Neuron (in vitro differentiated cells): ENCODE data around the gene CGB1.
"Not testable (repeated sequence)": the region's sequence is repeated elsewhere in the genome, so short reads cannot be mapped to it uniquely, and the experiment has no call there.

ENCODE experiments used
- H2AFZ ChIP-seq: one replicate; pipeline ENCODE4 v1.6.1; 2013; ENCODE audit warnings: low read depth, mild to moderate bottlenecking, inconsistent platforms, low read length, moderate library complexity
- H3K27me3 ChIP-seq: one replicate; pipeline ENCODE4 v1.6.1; 2013; ENCODE audit warnings: low read length; ENCODE audit not compliant: insufficient read depth
- H3K36me3 ChIP-seq: one replicate; pipeline ENCODE4 v1.6.1; 2013; ENCODE audit warnings: low read length; ENCODE audit not compliant: insufficient read depth
- H3K4me1 ChIP-seq: one replicate; pipeline ENCODE4 v1.6.1; 2013; ENCODE audit warnings: low read length; ENCODE audit not compliant: insufficient read depth
- H3K4me3 ChIP-seq: 2 replicates; pipeline ENCODE4 v1.5.1; 2013; ENCODE audit warnings: mild to moderate bottlenecking, low read length, moderate library complexity
- H3K9me3 ChIP-seq: one replicate; pipeline ENCODE4 v1.6.1; 2013; ENCODE audit warnings: low read length

CGB1 gene

DNA sequence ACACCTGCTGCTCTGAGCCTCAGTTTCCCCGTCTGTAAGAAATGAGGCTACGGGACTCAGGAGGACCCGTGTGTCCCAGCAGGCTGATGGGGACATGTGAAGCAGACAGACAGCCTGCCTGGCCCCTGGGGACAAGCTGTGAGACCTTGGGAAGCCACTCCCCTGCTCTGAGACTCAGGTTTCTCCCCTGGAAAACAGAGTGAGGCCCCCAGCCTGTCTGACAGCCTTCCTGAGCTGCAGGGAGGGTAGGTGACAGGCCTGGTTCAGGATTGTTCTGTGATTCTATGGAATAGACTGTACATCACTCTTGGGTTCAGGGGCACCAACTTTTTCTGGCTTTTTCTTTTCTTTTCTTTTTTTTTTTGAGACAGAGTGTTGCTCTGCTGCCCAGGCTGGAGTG lies 30.9 kb upstream of the CGB1 start:
- Histone ChIP-seq H3K9me3 (peaks cover 19% of the 10 kb centered on the region), H2AFZ (no peak overlapping the region), H3K36me3 (no peaks in the 10 kb centered on the region), H3K27me3 (peaks cover 55% of the 10 kb centered on the region), H3K4me3 (no peak overlapping the region), H3K4me1 (peaks cover 10% of the 10 kb centered on the region)

DNA sequence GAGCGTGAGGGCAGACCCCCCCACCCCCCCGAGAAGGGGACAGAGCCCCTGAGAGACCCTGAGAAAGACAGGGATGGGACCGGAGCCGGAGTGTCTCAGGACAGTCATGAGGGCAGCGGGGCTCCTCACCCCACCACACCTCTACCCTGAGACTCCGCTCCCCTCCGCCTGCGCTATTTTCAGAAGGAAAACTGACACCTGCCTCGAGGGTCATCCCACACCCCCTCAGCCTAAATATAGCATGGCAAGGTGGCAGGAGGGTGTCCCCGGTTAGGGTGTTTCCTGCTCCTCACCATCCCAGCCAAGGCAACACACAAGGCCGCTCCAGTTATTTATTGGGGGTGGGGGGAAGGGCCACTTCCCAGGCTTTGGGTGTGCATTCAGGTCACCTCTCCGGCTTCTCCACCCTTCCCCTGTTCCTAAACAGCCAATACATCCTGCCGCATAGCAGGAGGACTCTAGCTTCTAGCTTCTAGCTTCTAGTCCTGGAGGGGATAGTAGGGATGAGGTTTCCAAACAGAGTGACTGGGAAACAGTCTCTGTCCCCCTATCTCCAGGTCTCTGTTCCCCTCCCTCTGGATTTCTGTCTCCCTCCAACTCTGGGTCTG lies 29.3 kb upstream of the CGB1 start:
- H3K36me3 ChIP-seq: no peaks in the 10 kb centered on the region
- H2AFZ ChIP-seq: no peak overlapping the region
- no peak overlapping the region for H3K4me3 ChIP-seq
- peaks cover 10% of the 10 kb centered on the region for H3K4me1 ChIP-seq
- peaks cover 18% of the 10 kb centered on the region for H3K9me3 ChIP-seq
- H3K27me3 ChIP-seq: peaks cover 50% of the 10 kb centered on the region

DNA sequence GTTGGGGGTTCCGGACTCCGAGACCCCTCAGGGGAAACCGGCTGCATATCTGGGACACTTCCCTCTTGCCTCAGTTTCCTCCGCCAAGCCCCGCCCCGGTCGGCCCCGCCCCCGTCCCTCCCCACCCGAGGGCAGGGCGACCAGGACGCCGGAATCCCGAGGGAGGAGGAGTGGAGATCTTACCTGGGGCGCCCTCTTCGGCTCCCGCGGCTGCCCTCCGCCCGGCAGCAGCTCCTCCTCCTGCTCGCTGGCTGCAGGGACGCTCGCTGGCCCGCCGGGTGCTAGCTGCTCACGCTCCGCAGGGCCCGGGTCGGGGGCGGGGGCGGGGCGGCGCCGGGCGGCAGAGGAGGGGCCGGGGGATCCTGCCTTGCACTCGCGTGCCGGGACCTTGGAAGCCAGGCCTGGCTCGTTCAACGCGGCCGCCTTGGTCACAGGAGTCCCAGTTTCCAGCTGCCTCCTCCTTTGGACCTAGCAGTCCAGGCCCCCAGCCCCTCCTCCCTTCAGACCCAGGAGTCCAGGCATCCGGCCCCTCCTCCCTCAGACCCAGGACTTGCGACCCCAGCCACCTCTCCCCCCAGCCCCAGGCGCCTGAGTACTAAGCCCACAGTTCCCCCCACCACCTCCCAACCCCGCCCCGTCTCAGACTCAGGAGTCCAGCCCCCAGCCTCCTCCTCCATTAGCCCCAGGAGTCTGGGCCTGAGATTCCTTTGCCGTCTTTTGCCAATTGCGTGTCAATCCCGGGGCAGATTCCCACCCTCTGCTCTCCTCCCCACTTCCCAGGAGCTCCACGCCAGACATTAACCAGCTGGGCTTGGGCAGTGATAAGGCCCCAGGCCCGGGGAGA lies 28.3 kb upstream of the CGB1 start, which contains the start of gene NTF4:
Gene NTF4 (minus strand): TSS at position 51 of the 844 bp plus-strand sequence. CDS start 2,821 bp downstream, outside the sequence.
- peak within 1 kb of the TSS; percentile 29 for H3K4me3 ChIP-seq
- H3K4me1 ChIP-seq: peaks cover 10% of the 10 kb centered on the region
- H2AFZ ChIP-seq: peak within 1 kb of the TSS; percentile 7
- peaks cover 42% of the 10 kb centered on the region for H3K27me3 ChIP-seq
- H3K9me3 ChIP-seq: peaks cover 8% of the 10 kb centered on the region
- H3K36me3 ChIP-seq: no peaks in the 10 kb centered on the region

DNA sequence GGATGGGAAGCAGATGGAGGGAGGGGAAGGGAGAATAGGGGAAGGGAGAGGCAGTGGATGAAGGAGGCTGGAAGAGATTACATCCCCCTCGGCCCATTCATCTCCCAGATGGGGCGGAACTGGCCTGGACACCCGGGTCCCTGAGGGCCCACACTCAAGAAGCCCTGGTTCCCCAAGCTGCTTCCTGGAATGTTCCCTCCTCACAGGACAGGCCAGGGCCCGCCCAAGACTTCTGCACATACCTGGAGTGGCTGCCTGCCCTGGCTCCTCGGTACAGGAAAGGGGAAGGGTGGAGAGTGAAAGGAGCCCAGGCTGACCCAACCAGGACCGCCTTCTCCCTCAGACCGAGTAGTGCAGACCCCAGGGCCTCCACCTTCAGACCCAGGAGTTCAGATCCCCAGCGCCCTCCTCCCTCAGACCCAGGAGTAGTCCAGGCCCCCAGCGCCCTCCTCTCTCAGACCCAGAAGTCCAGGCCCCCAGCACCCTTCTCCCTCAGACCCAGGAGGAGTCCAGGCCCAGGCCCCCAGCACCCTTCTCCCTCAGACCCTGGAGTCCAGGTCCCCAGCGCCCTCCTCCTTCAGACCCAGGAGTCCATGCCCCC lies 27.4 kb upstream of the CGB1 start:
- peak overlapping the region; percentile 7 for H3K4me3 ChIP-seq
- peaks cover 41% of the 10 kb centered on the region for H3K27me3 ChIP-seq
- peaks cover 10% of the 10 kb centered on the region for H3K4me1 ChIP-seq
- no peak overlapping the region for H2AFZ ChIP-seq
- H3K9me3 ChIP-seq: peaks cover under 1% of the 10 kb centered on the region
- H3K36me3 ChIP-seq: no peaks in the 10 kb centered on the region

DNA sequence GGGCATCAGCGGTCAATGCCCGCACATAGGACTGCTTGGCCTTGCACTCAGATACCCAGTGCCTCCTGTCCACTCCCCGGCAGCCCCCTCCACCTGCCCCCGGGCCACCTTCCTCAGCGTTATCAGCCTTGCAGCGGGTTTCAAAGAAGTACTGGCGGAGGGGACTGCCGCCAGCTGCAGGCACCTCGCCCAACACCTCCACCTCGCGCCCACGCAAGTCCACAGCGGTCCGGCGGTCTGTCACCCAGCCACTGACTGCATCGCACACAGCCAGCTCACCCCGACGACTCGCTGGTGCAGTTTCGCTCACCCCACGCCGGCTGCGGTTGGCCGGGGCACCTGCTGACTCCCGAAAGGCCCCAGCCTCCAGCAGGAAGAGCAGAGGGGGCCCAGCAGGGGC lies 24.8 kb upstream of the CGB1 start:
- peaks cover 60% of the 10 kb centered on the region for H3K27me3 ChIP-seq
- H3K36me3 ChIP-seq: no peaks in the 10 kb centered on the region
- no peak overlapping the region for H2AFZ ChIP-seq
- no peaks in the 10 kb centered on the region for H3K9me3 ChIP-seq
- H3K4me1 ChIP-seq: peaks cover 14% of the 10 kb centered on the region
- no peak overlapping the region for H3K4me3 ChIP-seq

DNA sequence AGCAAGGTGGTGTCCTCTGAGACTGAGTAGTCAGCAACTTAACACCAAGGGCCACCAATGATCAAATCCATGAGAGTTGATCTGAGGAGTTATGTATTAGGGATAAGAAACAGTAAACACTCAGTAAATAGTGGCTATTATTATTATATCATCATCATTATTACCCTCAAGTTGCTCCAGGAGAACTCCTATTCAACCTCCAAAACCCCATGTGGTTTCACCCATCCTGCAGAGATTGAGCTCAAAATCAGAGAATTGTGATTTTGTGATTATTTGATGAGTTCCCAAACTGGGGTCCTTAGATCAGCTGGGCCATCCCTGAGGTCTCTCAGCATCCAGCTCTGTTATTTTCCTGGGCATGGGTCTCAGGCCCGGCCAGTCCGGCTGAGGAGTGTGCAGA lies 24.3 kb upstream of the CGB1 start:
- Histone ChIP-seq H3K27me3 (peaks cover 60% of the 10 kb centered on the region), H3K9me3 (no peaks in the 10 kb centered on the region), H2AFZ (no peak overlapping the region), H3K4me3 (no peak overlapping the region), H3K4me1 (peaks cover 14% of the 10 kb centered on the region), H3K36me3 (no peaks in the 10 kb centered on the region)

DNA sequence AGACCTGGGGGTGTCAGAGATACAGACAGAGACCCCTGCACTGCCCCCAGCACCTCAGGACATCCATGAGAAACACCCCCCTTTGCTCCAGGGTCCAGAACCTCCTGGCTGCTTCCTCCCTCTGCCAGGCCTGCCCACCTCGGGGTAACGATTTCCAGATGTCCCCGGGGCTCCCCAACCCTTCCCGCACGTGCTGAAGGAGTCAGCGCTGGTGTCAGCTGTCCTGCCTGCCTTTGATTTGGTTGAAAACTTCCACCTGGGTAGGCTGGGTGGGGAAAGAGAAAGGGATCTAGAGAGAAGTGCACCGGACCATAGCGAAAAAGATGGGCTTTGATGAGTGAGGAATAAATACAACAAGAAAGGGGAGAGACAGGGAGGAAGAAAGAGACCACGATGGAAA lies 22.4 kb upstream of the CGB1 start:
- Histone ChIP-seq H2AFZ (no peak overlapping the region), H3K36me3 (no peaks in the 10 kb centered on the region), H3K27me3 (peaks cover 57% of the 10 kb centered on the region), H3K4me3 (no peak overlapping the region), H3K9me3 (peaks cover 3% of the 10 kb centered on the region), H3K4me1 (peaks cover 4% of the 10 kb centered on the region)

DNA sequence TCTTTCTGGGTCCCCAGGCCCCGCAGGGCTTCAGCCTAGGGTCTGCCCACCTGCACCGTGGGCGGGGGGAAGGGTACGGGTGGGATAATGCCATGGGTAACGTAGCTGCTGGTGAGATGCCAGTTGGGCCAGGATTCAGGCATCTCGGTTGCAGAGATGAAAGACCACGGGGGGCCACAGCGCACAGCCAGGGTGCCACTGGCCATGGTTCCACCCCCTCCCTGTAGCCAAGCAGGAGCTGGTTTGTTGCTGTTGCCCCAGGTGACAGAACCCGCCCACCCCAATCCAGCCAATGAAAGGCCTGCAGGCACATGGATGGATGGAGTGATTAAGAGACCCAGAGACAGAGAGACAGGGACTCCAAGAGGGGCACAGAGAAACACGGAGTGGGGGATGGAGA lies 21.9 kb upstream of the CGB1 start:
- H3K9me3 ChIP-seq: peaks cover 3% of the 10 kb centered on the region
- H3K4me3 ChIP-seq: no peak overlapping the region
- peaks cover 4% of the 10 kb centered on the region for H3K4me1 ChIP-seq
- H3K27me3 ChIP-seq: peaks cover 55% of the 10 kb centered on the region
- H2AFZ ChIP-seq: no peak overlapping the region
- no peaks in the 10 kb centered on the region for H3K36me3 ChIP-seq

DNA sequence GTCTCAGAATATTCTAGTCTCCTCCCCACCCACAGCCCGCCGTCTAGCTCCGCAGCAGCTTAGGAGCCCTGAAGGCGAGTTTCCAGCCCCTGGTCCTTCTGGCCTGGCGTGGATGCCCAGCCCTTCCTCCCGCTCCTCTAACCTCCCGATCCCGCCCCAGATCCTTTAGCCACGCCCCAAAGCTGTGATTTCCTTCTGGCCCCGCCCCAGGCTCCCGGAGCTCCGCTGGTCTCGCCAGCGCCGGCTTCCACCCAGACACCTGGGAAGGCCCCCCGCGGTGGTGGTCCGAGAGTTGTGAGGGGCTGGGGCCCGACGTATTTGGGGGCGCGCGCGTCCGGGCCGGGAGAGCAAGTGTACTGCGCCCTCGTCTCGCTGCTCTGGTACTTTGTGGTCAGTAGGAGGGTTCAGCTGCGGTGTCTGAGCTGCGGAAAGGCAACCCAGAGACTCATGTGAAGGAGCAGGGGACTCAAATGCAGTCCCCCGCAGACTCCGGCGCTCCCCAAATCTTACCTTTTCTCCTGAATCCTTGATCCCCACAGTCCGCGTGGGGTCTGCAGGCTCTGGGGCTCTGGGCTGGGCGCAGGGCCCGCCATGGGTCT lies 21.0 kb upstream of the CGB1 start, which contains the start of gene CGB7:
Gene CGB7 (minus strand): TSS at position 114 of the 599 bp plus-strand sequence. CDS start 2,374 bp downstream, outside the sequence.
- peaks cover 55% of the 10 kb centered on the region for H3K27me3 ChIP-seq
- peak within 1 kb of the TSS; percentile 63 for H2AFZ ChIP-seq
- H3K4me1 ChIP-seq: peaks cover 4% of the 10 kb centered on the region
- H3K9me3 ChIP-seq: peaks cover 3% of the 10 kb centered on the region
- peak within 1 kb of the TSS; percentile 49 for H3K4me3 ChIP-seq
- H3K36me3 ChIP-seq: no peaks in the 10 kb centered on the region

DNA sequence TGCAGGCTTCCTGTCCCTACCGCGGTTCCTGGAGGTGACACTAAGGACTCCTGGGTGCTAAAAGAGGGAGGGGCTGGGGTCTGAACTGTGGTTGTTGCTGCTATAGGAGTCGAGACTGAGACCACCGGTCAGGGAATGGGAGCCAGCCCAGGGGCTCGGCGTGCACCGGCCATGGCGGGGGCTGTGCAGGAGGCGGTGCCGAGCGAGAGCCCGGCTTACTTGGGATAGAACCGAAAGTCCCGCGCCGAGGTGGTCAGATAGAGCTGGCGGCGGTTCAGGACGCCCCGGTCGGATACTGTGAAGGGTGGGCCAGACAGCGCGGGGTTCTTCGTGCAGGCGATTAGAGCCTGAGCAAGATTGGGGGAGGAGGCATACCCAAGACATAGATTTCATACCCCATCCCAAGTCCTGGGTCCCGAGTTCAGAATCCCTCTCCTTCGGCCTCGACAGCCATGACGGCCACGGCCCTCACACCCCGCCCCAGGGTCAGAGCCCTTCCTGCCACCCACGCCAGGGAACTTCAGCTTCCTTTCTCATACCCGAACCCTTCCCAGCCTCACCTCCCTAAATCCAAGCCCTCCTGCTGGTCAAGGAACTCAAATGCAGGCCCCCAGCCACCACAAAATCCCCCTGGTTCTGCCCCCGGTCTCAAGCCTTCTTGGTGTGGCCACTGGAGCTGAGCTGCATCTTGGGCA lies 20.4 kb upstream of the CGB1 start:
- peaks cover 54% of the 10 kb centered on the region for H3K27me3 ChIP-seq
- not testable (repeated sequence) for H3K9me3 ChIP-seq, H3K4me1 ChIP-seq, H3K36me3 ChIP-seq
- H3K4me3 ChIP-seq: peak overlapping the region; percentile 49
- peak overlapping the region; percentile 63 for H2AFZ ChIP-seq

DNA sequence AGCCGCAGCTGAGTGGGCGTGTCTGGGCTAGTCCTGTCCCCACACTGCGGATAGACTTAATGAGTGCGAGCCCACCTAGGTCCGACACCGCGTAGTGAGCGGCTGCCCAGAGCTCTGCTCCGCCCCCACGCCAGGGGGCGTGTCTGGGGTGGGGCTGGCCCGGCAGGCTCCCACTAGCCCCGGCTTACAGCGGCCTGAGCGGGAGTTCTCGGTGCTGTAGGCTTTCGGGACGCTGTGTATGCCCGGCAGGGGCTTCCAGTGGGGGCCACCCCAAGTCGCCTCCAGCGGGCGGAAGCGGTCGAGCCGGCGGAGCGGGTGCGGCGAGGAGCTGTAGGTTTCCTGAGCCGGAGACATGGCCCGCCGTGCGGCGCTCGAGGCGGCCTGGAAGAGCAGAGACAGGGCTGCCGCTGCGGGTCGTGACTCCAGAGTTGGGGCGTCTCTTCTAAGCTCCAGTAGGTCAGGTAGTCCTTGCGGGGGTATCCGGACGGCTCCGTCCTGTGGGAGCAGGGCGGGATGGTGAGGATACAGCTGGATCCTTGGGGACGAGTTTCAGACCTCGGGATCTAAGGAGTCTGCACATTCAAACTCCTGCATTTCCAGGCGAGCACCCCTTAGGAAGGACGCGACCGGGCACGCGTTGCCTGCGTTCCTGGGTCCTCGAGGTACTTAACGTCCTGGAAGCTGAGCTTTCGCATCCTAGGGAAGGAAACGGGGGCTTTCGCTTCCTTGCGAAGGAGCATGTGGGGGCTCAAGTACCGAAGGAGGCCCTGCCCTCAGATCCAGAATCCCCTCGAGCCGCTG lies 19.6 kb upstream of the CGB1 start:
- Histone ChIP-seq H3K4me1 (peaks cover 4% of the 10 kb centered on the region), H3K27me3 (peaks cover 47% of the 10 kb centered on the region), H2AFZ (peak overlapping the region; percentile 63), H3K36me3 (no peaks in the 10 kb centered on the region), H3K4me3 (peak overlapping the region; percentile 49), H3K9me3 (peaks cover 3% of the 10 kb centered on the region)
